Astrocyte (in vitro differentiated cells and primary cell): ENCODE measurements around the gene MYH16. TPM values are rescaled to one million over a fixed set of nuclear protein-coding genes. Genes with fewer than 3 reads are reported as not detected.

Source experiments
- DNase-seq: peaks from one replicate; pipeline ENCODE4 v3.0.0-alpha.2; 2010; ENCODE audit warnings: low read depth
- FAIRE-seq: peaks from 2 replicates; lab custom pipeline; 2011; peaks lifted over from hg19 to GRCh38; lab: Jason Lieb, UNC
- H2AFZ ChIP-seq: 2 replicates; pipeline ENCODE4 v1.6.0; 2012; ENCODE audit warnings: low read depth, low read length, inconsistent platforms
- H3K27ac ChIP-seq: 2 replicates; pipeline ENCODE4 v1.5.1; 2011; ENCODE audit warnings: low read depth, low read length, inconsistent platforms
- H3K27me3 ChIP-seq: 2 replicates; pipeline ENCODE4 v1.6.0; 2011; ENCODE audit warnings: low read length, inconsistent platforms; ENCODE audit not compliant: insufficient read depth
- H3K36me3 ChIP-seq: 2 replicates; pipeline ENCODE4 v1.5.1; 2011; ENCODE audit warnings: low read length, inconsistent platforms; ENCODE audit not compliant: insufficient read depth
- H3K4me1 ChIP-seq: 2 replicates; pipeline ENCODE4 v1.5.1; 2011; ENCODE audit warnings: low read length, inconsistent platforms; ENCODE audit not compliant: insufficient read depth
- H3K4me2 ChIP-seq: 2 replicates; pipeline ENCODE4 v1.6.0; 2012; ENCODE audit warnings: low read length, inconsistent platforms
- H3K4me3 ChIP-seq: 2 replicates; pipeline ENCODE4 v1.5.1; 2011; ENCODE audit warnings: low read depth, mild to moderate bottlenecking, low read length, inconsistent platforms; ENCODE audit not compliant: insufficient read depth
- H3K79me2 ChIP-seq: 2 replicates; pipeline ENCODE4 v1.6.0; 2012; ENCODE audit warnings: mild to moderate bottlenecking, low read length, inconsistent platforms; ENCODE audit not compliant: insufficient read depth
- H3K9ac ChIP-seq: 2 replicates; pipeline ENCODE4 v1.6.0; 2012; ENCODE audit warnings: mild to moderate bottlenecking, low read length, inconsistent platforms
- H3K9me3 ChIP-seq: 2 replicates; pipeline ENCODE4 v1.5.1; 2012; ENCODE audit warnings: low read depth, mild to moderate bottlenecking, low read length, inconsistent platforms; ENCODE audit not compliant: insufficient read depth
- H4K20me1 ChIP-seq: 2 replicates; pipeline ENCODE4 v1.6.0; 2012; ENCODE audit warnings: low read length, inconsistent platforms; ENCODE audit not compliant: insufficient read depth
- H3K27ac Mint-ChIP-seq: one replicate; pipeline ENCODE4 v1.8.0; 2021; ENCODE audit warnings: mild to moderate bottlenecking, mixed read lengths; ENCODE audit not compliant: unreplicated experiment
- H3K27me3 Mint-ChIP-seq: one replicate; pipeline ENCODE4 v1.8.0; 2021; ENCODE audit warnings: low read depth, mixed read lengths; ENCODE audit not compliant: unreplicated experiment
- H3K36me3 Mint-ChIP-seq: one replicate; pipeline ENCODE4 v1.8.0; 2021; ENCODE audit warnings: low read depth, mixed read lengths; ENCODE audit not compliant: unreplicated experiment
- H3K4me1 Mint-ChIP-seq: one replicate; pipeline ENCODE4 v1.8.0; 2021; ENCODE audit warnings: low read depth, mixed read lengths; ENCODE audit not compliant: unreplicated experiment
- H3K4me3 Mint-ChIP-seq: one replicate; pipeline ENCODE4 v1.8.0; 2021; ENCODE audit warnings: mild to moderate bottlenecking, moderate library complexity, mixed read lengths; ENCODE audit not compliant: unreplicated experiment
- H3K9me3 Mint-ChIP-seq: one replicate; pipeline ENCODE4 v1.8.0; 2021; ENCODE audit warnings: mild to moderate bottlenecking, mixed read lengths; ENCODE audit not compliant: unreplicated experiment
- CTCF ChIP-seq: IDR thresholded peaks from 2 replicates; pipeline ENCODE4 v1.5.1; 2011; ENCODE audit warnings: low read depth, mild to moderate bottlenecking, inconsistent platforms, low read length, moderate library complexity; ENCODE audit not compliant: insufficient read depth
- EZH2 ChIP-seq: IDR thresholded peaks from 2 replicates; pipeline ENCODE4 v1.6.1; 2012; ENCODE audit warnings: mild to moderate bottlenecking, low read length, inconsistent platforms; ENCODE audit not compliant: insufficient read depth
- total RNA-seq: library from RNA; stranded (reverse); gene quantifications from 2 replicates; pipeline ENCODE4 v1.2.1, GENCODE V29; 2021

The MYH16 gene
- total RNA-seq, 1 donor from 2014 or later = 0.11 TPM

DNA sequence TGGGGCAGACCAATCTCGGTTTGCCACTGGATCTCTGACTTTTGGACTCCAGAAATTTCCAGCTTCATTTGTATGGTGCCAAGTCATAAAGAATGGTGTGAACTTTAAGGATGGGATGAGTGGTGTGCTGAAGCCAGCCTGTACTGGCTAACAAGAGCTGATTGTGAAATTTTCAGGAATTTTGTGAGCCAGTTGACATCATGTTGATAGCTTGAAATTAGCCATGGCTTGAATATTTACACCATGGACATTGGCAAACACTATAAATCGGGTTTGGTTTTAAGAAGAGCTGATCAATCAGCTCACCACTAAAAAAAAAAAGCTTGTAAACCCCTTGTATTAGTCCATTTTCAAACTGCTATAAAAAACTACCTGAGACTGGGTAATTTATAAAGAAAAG lies 14.1 kb upstream of the MYH16 start:
- DNase-seq (no peak), FAIRE-seq (no peak)
- no peak overlapping the region for H2AFZ ChIP-seq
- Mint-ChIP-seq H3K4me1 (no peaks in the 10 kb centered on the region), H3K36me3 (peaks cover 2% of the 10 kb centered on the region), H3K4me3 (no peak overlapping the region), H3K9me3 (peaks cover 8% of the 10 kb centered on the region), H3K27ac (no peak overlapping the region), H3K27me3 (peaks cover 32% of the 10 kb centered on the region)
- peaks cover 3% of the 10 kb centered on the region for H3K27me3 ChIP-seq
- H3K4me2 ChIP-seq = no peak overlapping the region
- no peak for TF ChIP-seq EZH2
- no peak for TF ChIP-seq CTCF
- no peaks in the 10 kb centered on the region for H3K9me3 ChIP-seq
- H3K79me2 ChIP-seq = no peaks in the 10 kb centered on the region
- H3K27ac ChIP-seq = no peak overlapping the region
- no peaks in the 10 kb centered on the region for H3K4me1 ChIP-seq
- H3K9ac ChIP-seq = no peak overlapping the region
- H3K36me3 ChIP-seq = no peaks in the 10 kb centered on the region
- H4K20me1 ChIP-seq = no peaks in the 10 kb centered on the region
- no peak overlapping the region for H3K4me3 ChIP-seq

GRCh38 chr7:99260395-99260794 lies 12.2 kb upstream of the MYH16 start:
- H4K20me1 ChIP-seq = no peaks in the 10 kb centered on the region
- no peaks in the 10 kb centered on the region for H3K9me3 ChIP-seq
- Mint-ChIP-seq H3K27me3 (peaks cover 43% of the 10 kb centered on the region), H3K36me3 (peaks cover 5% of the 10 kb centered on the region), H3K4me3 (no peak overlapping the region), H3K27ac (no peak overlapping the region), H3K4me1 (no peaks in the 10 kb centered on the region), H3K9me3 (peaks cover 12% of the 10 kb centered on the region)
- H3K9ac ChIP-seq = no peak overlapping the region
- no peak for TF ChIP-seq EZH2
- TF ChIP-seq CTCF = no peak
- no peak overlapping the region for H3K4me3 ChIP-seq
- H3K79me2 ChIP-seq = no peaks in the 10 kb centered on the region
- no peaks in the 10 kb centered on the region for H3K4me1 ChIP-seq
- no peak for FAIRE-seq
- H3K27ac ChIP-seq = no peak overlapping the region
- DNase-seq = no peak
- H2AFZ ChIP-seq = no peak overlapping the region
- no peak overlapping the region for H3K4me2 ChIP-seq
- no peaks in the 10 kb centered on the region for H3K27me3 ChIP-seq
- no peaks in the 10 kb centered on the region for H3K36me3 ChIP-seq

- Histone ChIP-seq H3K9ac (no peak overlapping the region), H2AFZ (no peak overlapping the region), H3K27me3 (no peaks in the 10 kb centered on the region), H3K4me2 (no peak overlapping the region), H3K4me1 (no peaks in the 10 kb centered on the region), H3K79me2 (no peaks in the 10 kb centered on the region), H3K4me3 (no peak overlapping the region), H3K9me3 (no peaks in the 10 kb centered on the region), H3K27ac (no peak overlapping the region), H4K20me1 (no peaks in the 10 kb centered on the region), H3K36me3 (no peaks in the 10 kb centered on the region)
- Mint-ChIP-seq H3K4me1 (no peaks in the 10 kb centered on the region), H3K27ac (no peak overlapping the region), H3K9me3 (peaks cover 17% of the 10 kb centered on the region), H3K36me3 (peaks cover 5% of the 10 kb centered on the region), H3K27me3 (peaks cover 40% of the 10 kb centered on the region), H3K4me3 (no peak overlapping the region)
- TF ChIP-seq EZH2 (no peak), CTCF (no peak)
- FAIRE-seq = no peak
- DNase-seq = no peak
These were observed 11.0 kb upstream of the MYH16 start for GRCh38 chr7:99261646-99262045.
